Measurements from ENCODE around the gene CDC42EP5.

The CDC42EP5 gene

DNA sequence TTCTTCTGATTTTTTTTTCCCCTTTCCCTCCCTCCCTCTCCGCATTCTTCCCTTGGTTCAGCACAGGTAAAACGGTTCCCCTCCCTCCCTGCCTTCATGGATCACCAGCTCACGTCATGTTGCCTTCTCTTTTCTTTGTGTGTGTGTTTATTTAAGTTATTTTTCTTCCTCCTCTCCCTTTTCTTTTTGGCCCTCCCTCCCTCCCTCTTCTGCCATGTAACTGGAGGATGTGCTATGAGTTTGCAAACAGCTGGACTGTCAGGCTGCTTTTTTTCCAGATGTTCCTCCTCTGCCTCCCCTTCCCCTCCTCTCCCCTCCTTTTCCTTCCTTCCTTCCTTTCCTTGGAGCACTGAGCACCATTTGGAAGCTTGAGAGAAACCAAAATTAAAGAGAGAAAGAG lies 11.5 kb downstream of the CDC42EP5 start:
- Mint-ChIP-seq H3K36me3 (ENCODE audit: low read depth) (peaks cover 22% of the 10 kb centered on the region), H3K27me3 (ENCODE audit: low read depth) (peaks cover 7% of the 10 kb centered on the region), H3K4me1 (ENCODE audit: low read depth) (peaks cover 24% of the 10 kb centered on the region), H3K27ac (peak overlapping the region; percentile 49), H3K9me3 (no peaks in the 10 kb centered on the region), H3K4me3 (peak overlapping the region; percentile 7)

DNA sequence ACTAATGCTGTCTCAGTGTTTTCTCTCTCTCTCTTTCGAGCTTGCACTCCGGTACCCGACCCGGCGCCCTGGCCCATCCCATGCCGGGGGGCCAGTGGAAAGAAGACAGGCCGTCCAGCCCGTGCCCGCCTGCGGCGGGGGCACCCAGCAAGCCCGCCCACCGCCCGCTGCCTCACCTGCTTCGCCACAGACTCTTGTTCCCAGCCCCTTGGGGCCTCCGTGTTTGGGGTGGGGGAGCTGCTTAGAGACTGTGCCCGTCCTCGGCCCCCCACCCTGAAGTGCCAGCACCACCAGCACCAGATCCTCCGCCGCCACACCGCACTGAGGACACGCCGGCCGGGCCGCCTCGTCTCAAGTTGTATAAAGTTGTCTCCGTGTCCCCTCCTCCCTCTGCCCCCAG lies 11.9 kb downstream of the CDC42EP5 start:
- Mint-ChIP-seq H3K4me1 (ENCODE audit: low read depth) (peaks cover 24% of the 10 kb centered on the region), H3K9me3 (no peaks in the 10 kb centered on the region), H3K4me3 (peak overlapping the region; percentile 7), H3K27ac (no peak overlapping the region), H3K36me3 (ENCODE audit: low read depth) (peaks cover 23% of the 10 kb centered on the region), H3K27me3 (ENCODE audit: low read depth) (peaks cover 4% of the 10 kb centered on the region)

- no peak overlapping the region for H3K27ac Mint-ChIP-seq
- H3K4me1 Mint-ChIP-seq (ENCODE audit: low read depth): peaks cover 24% of the 10 kb centered on the region
- H3K36me3 Mint-ChIP-seq (ENCODE audit: low read depth): peaks cover 26% of the 10 kb centered on the region
- no peak overlapping the region for H3K4me3 Mint-ChIP-seq
- no peaks in the 10 kb centered on the region for H3K9me3 Mint-ChIP-seq
- no peaks in the 10 kb centered on the region for H3K27me3 Mint-ChIP-seq (ENCODE audit: low read depth)
Observed at GRCh38 chr19:54460230-54461005, 12.7 kb downstream of the CDC42EP5 start.

DNA sequence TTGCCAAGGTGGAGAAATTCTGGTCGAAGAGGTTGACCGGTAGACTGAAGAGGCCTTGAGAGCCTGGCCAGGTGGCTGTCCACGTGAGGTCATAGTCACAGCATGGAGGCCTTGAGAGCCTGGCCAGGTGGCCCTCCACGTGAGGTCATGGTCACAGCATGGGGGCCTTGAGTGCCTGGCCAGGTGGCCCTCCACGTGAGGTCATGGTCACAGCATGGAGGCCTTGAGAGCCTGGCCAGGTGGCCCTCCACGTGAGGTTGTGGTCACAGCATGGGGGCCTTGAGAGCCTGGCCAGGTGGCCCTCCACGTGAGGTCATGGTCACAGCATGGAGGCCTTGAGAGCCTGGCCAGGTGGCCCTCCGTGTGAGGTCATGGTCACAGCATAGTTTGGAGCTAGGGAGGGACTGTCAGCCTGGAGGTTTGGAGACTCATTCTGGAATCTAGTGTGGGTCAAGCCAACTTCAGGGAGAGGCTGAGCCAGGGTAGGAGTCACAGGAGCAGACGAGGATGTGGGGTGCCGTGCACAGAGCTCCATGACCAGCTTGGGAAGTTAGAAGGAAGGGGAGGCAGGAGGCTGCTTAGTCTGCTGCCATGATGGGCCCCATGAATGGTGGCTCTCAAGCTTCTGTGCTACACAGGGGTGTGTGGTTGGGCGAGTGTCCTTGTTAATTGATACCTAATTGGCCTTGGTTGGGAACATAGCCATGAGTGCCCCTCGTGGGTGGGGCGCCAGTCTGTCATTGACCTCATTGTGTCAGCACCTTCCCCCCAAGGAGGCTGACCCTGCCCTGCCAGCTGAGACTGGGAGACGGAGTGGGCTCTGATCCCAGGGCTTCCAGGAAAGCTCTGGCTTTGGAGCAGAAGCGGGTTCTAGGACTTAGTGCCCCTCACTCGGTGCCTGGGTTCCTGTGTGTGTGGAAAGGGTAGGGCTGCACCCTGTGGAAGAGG lies 13.5 kb downstream of the CDC42EP5 start:
- Mint-ChIP-seq H3K27ac (no peak overlapping the region), H3K4me1 (ENCODE audit: low read depth) (peaks cover 23% of the 10 kb centered on the region), H3K9me3 (no peaks in the 10 kb centered on the region), H3K4me3 (peak overlapping the region; percentile 23), H3K36me3 (ENCODE audit: low read depth) (peaks cover 34% of the 10 kb centered on the region), H3K27me3 (ENCODE audit: low read depth) (no peaks in the 10 kb centered on the region)

- Mint-ChIP-seq H3K27ac (no peak overlapping the region), H3K9me3 (no peaks in the 10 kb centered on the region), H3K27me3 (ENCODE audit: low read depth) (no peaks in the 10 kb centered on the region), H3K36me3 (ENCODE audit: low read depth) (peaks cover 39% of the 10 kb centered on the region), H3K4me1 (ENCODE audit: low read depth) (peaks cover 18% of the 10 kb centered on the region), H3K4me3 (no peak overlapping the region)
Observed at GRCh38 chr19:54458648-54459281, 14.3 kb downstream of the CDC42EP5 start.

- H3K27me3 Mint-ChIP-seq (ENCODE audit: low read depth): no peaks in the 10 kb centered on the region
- peaks cover 18% of the 10 kb centered on the region for H3K4me1 Mint-ChIP-seq (ENCODE audit: low read depth)
- H3K4me3 Mint-ChIP-seq: no peak overlapping the region
- no peaks in the 10 kb centered on the region for H3K9me3 Mint-ChIP-seq
- H3K36me3 Mint-ChIP-seq (ENCODE audit: low read depth): peaks cover 44% of the 10 kb centered on the region
- H3K27ac Mint-ChIP-seq: no peak overlapping the region
Observed at GRCh38 chr19:54457773-54458647, 15.1 kb downstream of the CDC42EP5 start.

DNA sequence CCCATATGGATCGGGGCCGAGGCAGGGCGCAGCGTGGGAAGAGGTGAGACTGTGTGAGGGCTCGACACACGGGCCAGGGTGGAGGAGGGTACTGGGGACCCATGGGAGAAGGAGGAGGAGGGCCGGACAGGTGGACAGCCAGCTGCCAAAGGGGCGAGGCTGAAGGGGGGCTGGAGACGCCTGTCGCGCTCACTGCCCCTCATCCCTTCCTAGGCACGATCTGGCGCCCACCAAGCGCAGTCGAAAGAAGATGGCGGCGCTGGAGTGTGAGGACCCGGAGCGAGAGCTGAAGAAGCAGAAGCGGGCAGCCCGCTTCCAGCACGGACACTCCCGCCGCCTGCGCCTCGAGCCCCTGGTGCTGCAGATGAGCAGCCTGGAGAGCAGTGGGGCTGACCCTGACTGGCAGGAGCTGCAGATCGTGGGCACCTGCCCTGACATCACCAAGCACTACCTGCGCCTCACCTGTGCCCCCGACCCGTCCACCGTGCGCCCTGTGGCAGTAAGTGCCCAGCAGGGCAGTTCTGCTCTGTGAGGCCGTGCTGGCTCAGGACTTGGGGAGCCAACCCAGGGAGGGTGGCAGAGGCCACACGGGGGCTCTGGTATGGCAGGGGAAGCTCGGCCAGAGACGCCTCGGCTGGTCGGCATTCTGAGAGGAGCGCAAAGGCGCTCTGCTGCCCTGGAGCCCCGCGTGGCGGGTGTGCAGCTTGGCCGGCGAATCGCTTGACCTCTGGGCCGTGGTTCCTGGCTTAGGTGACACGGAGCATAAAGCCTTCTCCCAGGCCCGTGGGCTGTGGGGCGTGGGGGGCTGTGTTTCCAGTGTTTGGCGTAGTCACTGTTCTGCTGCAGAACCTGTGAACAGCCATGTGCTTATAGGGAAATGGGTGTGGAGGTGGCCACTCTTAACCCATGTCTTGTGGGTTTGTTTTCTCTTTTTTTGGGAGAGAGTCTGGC lies 16.4 kb downstream of the CDC42EP5 start:
- no peak overlapping the region for H3K4me3 Mint-ChIP-seq
- peaks cover 15% of the 10 kb centered on the region for H3K4me1 Mint-ChIP-seq (ENCODE audit: low read depth)
- H3K9me3 Mint-ChIP-seq: no peaks in the 10 kb centered on the region
- H3K27me3 Mint-ChIP-seq (ENCODE audit: low read depth): no peaks in the 10 kb centered on the region
- no peak overlapping the region for H3K27ac Mint-ChIP-seq
- peaks cover 48% of the 10 kb centered on the region for H3K36me3 Mint-ChIP-seq (ENCODE audit: low read depth)

GRCh38 chr19:54455786-54456422 lies 17.2 kb downstream of the CDC42EP5 start:
- Mint-ChIP-seq H3K4me3 (no peak overlapping the region), H3K27me3 (ENCODE audit: low read depth) (no peaks in the 10 kb centered on the region), H3K27ac (no peak overlapping the region), H3K4me1 (ENCODE audit: low read depth) (peaks cover 15% of the 10 kb centered on the region), H3K36me3 (ENCODE audit: low read depth) (peaks cover 56% of the 10 kb centered on the region), H3K9me3 (no peaks in the 10 kb centered on the region)

DNA sequence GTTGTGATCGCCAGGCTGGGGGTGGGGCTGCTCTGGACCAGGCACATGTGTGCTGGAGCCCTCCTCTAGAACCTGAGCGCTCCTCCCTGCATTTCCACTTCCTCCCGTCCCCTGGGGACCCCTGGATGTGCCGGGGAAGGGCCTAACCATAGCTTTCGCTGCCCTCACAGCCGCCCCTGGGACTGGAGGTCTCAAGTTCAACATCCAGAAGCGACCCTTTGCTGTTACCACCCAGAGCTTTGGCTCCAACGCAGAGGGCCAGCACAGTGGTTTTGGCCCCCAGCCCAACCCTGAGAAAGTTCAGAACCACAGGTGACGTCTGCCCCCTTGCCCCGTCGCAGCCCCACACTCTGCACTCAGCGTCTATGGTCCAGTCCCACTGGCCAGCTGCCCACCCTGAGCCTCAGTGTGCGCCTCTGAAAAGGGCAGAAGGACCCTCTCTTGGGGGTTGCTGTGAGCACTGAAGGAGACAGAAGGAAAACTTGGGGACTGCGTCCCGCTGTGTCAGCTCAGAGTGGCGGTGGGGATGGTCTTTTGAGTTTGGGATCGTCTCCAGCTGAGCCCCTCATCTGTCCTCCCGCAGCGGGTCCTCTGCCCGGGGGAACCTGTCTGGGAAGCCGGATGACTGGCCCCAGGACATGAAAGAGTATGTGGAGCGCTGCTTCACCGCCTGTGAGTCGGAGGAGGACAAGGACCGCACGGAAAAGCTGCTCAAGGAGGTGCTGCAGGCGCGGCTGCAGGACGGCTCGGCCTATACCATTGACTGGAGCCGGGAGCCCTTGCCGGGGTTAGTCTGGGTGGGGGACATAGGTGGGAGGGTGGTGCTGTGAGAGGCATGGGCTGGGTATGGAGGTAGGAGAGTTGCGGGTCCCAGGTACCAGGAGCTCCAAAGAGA lies 18.1 kb downstream of the CDC42EP5 start:
- H3K27me3 Mint-ChIP-seq (ENCODE audit: low read depth): no peaks in the 10 kb centered on the region
- H3K36me3 Mint-ChIP-seq (ENCODE audit: low read depth): peaks cover 58% of the 10 kb centered on the region
- no peaks in the 10 kb centered on the region for H3K9me3 Mint-ChIP-seq
- H3K27ac Mint-ChIP-seq: no peak overlapping the region
- peaks cover 23% of the 10 kb centered on the region for H3K4me1 Mint-ChIP-seq (ENCODE audit: low read depth)
- H3K4me3 Mint-ChIP-seq: no peak overlapping the region

DNA sequence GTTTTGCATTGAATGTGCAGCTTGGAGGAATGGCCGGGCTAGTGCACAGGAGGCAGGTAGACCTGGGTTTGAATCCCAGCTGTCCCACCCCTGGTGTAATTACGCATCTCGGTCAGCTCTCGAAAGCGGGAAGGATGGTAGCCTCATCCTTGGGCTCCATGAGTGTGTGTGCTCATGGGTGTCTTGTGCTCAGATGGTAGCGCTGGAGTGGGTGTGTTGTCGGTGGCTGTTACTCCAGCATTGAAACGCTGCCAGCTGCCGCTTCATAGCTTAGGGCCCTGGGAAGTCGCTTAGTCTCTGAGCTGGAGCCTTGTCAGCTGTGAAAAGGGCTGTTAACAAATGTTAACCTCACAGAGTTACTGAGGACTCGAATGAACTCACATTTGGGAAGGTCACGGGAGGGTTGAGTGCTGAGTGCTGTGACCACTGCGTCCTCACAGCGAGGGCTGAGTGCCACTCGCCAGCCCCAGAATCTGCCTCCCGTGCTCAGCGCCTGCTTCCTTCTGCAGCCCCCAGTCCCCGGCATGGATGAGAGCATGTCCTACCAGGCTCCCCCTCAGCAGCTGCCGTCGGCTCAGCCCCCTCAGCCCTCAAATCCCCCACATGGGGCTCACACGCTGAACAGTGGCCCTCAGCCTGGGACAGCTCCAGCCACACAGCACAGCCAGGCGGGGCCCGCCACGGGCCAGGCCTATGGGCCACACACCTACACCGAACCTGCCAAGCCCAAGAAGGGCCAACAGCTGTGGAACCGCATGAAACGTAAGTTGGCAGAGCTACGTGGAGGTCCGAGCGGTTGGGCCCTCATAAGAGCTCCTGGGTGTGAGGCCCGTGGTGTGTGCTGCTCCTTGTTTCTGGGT lies 18.9 kb downstream of the CDC42EP5 start:
- Mint-ChIP-seq H3K36me3 (ENCODE audit: low read depth) (peaks cover 52% of the 10 kb centered on the region), H3K4me3 (no peak overlapping the region)

DNA sequence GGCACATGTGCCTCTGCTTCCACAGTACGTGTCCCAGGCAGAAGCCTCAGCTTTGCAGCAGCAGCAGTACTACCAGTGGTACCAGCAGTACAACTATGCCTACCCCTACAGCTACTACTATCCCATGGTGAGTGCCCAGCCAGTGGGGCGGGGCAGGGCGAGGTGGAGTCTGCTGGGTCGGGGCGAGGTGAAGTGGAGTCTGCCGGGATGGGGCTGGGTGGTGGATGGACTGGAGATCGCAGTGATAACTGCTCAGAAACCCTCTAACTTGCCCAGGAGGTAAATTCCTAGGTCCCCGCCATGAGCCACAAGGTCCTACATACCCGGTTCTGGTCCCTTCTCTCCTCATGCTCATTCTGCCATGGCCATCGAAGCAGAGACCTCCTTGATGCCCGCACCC lies 20.5 kb downstream of the CDC42EP5 start:
- Mint-ChIP-seq H3K9me3 (no peaks in the 10 kb centered on the region), H3K27ac (no peak overlapping the region), H3K27me3 (ENCODE audit: low read depth) (no peaks in the 10 kb centered on the region), H3K4me3 (no peak overlapping the region), H3K36me3 (ENCODE audit: low read depth) (peaks cover 45% of the 10 kb centered on the region), H3K4me1 (ENCODE audit: low read depth) (peaks cover 25% of the 10 kb centered on the region)

More for the DNA sequence above, 18.9 kb downstream of the CDC42EP5 start:
- Mint-ChIP-seq H3K27ac (no peak overlapping the region), H3K4me1 (ENCODE audit: low read depth) (peaks cover 23% of the 10 kb centered on the region), H3K9me3 (no peaks in the 10 kb centered on the region), H3K27me3 (ENCODE audit: low read depth) (no peaks in the 10 kb centered on the region)

Data from T-helper 1 cell treated with Interleukin-12 subunit alpha and Interleukin-12 subunit beta and Interleukin-4 antibody, amounts not matched to agents 30 μg/mL and 1 μg/mL, for 36 hours (primary cell).